ENCODE measurements around the gene DMAP1.
A peak's percentile ranks its signal among the peaks of the same experiment; 100 is the strongest.
"Not testable (repeated sequence)": the region's sequence is repeated elsewhere in the genome, so short reads cannot be mapped to it uniquely, and the experiment has no call there.

DMAP1 gene

DNA sequence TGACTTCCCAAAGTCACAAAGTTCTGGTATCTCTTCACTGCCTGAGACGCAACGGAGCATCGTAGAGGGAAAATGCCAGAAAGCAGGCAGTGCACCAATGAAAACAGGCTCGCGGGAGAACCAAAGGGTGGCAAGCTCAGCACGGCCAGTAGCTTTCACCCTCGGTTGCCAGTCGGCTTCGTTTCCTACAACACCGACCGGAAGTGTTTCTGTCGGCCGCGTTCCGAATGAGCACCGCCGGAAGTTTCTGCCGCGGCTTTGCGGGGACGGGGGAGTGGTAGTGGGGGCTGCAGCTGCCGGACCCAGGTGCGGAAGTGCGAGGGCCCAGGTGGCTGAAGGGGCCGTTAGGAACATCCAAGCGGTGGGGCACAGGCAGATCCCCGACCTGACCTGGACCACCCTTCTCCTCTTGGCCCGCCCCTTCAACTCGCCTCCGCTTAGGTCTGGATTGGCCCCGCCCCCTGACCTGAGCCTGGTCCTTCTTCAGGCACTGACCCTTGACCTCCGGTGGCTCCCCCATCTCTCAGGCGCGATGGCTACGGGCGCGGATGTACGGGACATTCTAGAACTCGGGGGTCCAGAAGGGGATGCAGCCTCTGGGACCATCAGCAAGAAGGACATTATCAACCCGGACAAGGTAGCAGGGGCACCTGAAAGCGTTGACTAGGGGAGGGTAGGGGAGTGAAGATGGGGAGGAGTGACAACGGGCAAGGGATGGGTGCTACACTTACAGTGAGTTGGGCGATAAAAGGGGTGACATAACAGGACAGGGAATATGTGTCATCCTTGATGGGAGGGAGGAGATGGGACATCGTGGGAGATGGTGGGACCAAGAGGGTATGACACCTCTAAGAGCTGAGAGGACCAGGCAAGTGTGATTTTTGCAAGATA lies at the start of gene DMAP1:
TSS of gene DMAP1 (plus strand) at position 250 of the 891 bp plus-strand sequence. CDS start at position 533, 283 bp downstream.
- peak; percentile 81 to 90 for DNase-seq

- DNase-seq: no peak
Measured at GRCh38 chr1:44168520-44169098, 44.7 kb upstream of the DMAP1 start.

GRCh38 chr1:44170281-44170823 lies 42.9 kb upstream of the DMAP1 start:
- no peak for DNase-seq

- no peak for DNase-seq
Measured at GRCh38 chr1:44174630-44175029, 38.6 kb upstream of the DMAP1 start.

GRCh38 chr1:44200336-44200735 lies 12.9 kb upstream of the DMAP1 start:
- DNase-seq: no peak

DNA sequence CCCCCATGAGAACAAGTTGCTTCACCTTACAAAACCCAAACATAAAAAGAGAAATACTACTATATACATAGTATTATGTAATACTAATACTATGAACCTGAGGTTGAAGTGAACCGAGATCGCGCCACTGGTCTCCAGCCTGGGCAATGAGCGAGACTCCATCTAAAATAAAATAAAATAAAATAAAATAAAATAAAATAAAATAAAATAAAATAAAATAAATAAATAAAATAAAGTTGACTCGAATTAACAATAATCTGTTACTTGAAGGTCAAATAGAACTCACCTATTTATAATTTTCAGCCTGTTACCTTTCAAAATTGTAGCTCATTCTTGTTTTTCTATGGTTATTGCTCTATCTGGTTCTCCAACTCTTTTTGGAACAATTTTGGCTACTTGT lies 6.7 kb upstream of the DMAP1 start:
- not testable (repeated sequence) for DNase-seq

DNA sequence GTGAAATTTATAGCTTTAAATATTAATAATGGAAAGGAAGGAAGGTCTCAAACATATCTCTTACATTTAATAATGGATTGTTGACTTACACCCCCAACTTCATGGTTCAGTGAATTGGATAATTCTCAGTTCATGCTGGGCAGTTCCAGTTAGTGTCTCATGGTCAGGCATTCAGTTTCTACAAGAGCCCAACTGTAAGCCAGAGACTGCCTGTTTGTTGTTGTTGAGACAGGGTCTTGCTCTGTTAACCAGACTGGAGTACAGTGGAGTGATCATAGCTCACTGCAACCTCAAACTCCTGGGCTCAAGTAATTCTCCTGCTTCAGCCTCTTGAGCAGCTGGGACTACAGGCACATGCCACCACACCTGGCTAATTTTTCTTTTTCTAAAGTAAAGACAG lies 5.0 kb upstream of the DMAP1 start:
- no peak for DNase-seq

DNA sequence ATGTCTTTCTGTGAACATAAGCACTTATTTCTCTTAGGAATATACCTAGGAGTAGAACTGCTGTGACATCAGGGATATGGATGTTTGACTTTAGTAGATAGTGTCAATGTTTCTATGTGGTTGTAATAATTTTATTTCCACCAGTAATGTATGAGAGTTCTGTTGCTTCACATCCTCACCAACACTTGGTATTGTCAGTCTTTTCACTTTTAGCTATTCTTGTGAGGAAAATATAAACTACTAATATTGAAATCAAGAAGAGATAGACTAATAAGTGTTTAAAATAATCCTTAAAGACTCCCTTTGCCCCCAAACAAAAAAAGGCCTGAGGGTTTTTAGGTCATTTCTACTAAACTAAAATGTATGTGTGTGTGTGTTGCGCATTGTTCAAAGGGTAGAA lies 2.7 kb upstream of the DMAP1 start:
- no peak for DNase-seq

- DNase-seq: peak; percentile 20 to 60
Measured at GRCh38 chr1:44212355-44213221, 683 bp upstream of the DMAP1 start.

DNA sequence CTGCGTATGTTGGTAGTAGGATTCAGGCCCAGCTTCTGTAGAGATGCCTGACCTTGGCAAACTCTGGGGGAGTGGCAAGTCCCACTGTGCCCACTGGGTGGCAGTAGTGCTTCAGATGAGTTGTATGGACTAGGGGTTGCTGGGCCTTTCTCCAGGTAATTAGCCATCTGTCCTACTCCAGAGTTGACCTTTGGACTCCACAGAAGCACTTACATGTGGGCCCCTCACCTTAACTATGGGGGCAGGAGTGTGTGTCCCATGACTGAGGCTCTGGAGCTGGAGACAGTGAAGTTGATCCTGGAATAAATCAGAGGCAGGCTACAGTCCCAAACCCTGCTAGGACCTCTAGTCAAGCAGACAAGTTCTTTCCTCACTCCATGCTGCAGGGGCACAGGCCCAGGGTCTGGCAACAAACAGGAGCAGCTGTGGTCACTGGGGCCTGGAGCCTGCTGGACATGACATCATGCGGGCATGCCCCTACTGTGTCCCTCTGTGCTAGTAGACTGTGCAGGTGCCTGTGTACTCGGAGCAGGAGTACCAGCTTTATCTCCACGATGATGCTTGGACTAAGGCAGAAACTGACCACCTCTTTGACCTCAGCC lies 4.6 kb downstream of the DMAP1 start:
- DNase-seq: peak; percentile 63 to 71

GRCh38 chr1:44218503-44219300 lies 5.4 kb downstream of the DMAP1 start:
- DNase-seq: no peak

GRCh38 chr1:44219301-44219626 lies 6.0 kb downstream of the DMAP1 start:
- DNase-seq: no peak

DNA sequence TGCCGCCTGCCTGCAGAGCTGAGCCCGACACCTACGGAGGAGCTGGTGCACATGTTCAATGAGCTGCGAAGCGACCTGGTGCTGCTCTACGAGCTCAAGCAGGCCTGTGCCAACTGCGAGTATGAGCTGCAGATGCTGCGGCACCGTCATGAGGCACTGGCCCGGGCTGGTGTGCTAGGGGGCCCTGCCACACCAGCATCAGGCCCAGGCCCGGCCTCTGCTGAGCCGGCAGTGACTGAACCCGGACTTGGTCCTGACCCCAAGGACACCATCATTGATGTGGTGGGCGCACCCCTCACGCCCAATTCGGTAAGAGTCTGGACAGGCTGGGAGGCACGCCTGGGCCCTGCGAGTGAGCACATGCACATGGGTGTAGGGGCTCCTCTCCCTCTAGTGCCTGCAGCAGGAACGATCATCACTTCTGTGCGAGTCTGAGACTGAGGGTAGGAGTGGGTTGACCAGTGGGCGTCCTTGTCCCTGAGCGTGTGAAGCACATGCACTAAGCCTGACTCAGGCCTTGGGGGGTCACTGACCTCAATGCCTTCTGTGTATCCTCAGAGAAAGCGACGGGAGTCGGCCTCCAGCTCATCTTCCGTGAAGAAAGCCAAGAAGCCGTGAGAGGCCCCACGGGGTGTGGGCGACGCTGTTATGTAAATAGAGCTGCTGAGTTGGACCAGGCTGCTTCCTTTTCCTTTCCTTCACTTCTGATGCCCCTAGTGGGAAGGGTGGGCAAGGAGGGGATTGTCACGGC lies 6.9 kb downstream of the DMAP1 start:
- no peak for DNase-seq

DNA sequence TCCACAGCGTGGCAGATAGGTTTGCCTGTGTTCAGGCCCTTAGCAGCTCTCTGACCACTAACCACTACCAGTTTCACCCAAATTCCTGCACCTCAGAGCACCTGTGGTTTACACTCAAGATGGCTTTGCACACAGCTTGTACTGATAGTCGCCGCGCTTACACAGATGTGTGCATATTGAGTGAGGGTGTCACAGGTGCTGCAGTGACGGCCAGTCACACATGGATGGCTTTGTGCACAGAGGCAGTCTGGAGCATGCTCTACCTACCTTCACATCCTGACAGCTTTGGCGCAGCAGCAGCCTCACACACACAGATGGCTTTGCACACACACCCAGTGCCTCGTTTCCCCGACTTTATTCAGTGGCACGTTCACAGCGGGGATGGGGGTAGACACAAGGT lies 7.5 kb downstream of the DMAP1 start:
- DNase-seq: no peak

- no peak for DNase-seq
Measured at GRCh38 chr1:44221769-44222168, 8.5 kb downstream of the DMAP1 start.

DNA sequence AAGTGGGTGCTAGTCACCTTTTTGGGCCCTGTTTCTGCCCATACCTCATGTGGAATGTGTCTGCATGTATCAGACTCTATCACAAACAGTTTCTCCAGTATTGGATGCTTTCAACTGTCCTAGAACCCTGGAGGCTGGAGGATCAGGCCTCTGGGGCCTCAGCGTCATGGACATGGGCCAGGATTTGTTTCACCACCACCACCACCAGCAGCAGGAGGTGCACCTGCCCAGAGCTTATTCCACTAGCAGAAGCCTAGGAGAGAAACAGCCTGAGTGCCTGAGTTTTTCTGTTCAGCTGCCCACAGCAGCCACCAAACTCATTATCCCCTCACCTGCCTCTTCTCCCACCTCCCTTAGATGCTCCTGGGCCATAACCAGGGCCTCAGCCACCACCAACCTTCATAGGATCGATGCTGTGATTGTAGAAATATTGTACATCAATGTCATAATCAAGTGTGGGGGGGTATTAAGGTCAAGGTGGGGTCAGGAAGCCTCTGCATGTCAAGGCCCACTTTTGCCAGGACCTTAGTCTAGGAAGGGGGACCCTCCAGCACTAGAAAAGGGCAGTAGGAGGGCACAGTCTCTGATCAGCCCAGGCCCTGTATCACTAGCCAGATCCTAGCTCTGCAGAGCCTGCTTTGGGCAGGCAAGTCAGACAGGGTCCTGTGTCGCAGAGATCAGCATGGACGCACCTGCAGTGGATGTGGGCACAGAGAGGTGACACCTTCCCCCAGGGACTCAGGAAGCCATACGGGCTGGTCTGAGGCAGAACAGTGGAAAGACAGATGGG lies 9.3 kb downstream of the DMAP1 start:
- no peak for DNase-seq

GRCh38 chr1:44223187-44223610 lies 9.9 kb downstream of the DMAP1 start:
- DNase-seq: no peak

- no peak for DNase-seq
Measured at GRCh38 chr1:44225761-44226160, 12.5 kb downstream of the DMAP1 start.

DNA sequence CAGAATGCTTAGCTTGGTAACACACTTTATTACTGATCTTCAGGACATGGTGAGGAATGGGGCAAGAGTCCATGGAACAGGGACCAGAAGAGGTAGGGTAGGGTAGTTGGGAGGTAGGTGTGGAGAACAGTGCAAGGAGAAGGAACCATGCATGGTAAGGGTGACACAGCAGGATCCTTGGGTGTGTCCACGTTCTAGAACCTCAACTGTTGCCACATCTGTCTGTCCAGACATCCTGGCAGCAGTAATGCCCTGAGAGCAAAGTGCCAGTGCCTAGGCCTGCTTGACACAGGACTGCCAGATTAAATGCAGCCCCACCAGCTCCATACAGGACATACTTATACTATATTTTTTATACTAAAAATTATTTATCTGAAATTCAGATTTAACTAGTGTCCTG lies 13.9 kb downstream of the DMAP1 start:
- DNase-seq: peak in 1 of 2 donors; percentile 17

DNA sequence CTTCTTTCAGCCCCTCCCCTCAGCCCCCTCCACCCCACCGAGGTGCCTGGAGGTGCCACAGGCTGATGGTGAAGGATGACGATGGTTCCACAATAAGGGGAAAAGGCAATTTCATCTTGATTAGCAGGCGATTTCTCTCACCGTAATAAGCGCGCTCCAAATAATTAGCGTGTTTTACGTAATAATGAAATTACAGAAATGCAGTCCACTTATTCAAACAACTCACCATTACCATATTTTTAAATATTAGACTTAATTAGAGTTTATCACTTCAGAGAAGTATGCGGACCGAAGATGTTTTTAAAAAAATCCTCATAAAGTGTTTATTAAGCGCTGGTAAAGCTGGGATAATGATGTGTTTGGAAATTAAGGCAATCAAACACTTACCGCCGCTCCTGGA lies 14.9 kb downstream of the DMAP1 start:
- DNase-seq: no peak
